HAP-1 (cell line): Measurements from ENCODE around the gene KRTAP7-1.

ENCODE experiments used
- DNase-seq, 2 experiments: peaks; one replicate each; pipeline ENCODE4 v3.0.0-alpha.2; 2016 to 2020; ENCODE audit warnings: low spot score in 2 of 2
- H3K27me3 ChIP-seq: fragments of 250-450 bp; sonication (Bioruptor Pico); 2 replicates; pipeline ENCODE4 v1.5.1; 2020; ENCODE audit warnings: low read depth, mild to moderate bottlenecking, moderate library complexity
- H3K36me3 ChIP-seq: fragments of 250-450 bp; sonication (Bioruptor Pico); replicated peaks from 2 replicates; pipeline ENCODE4 v1.5.1; 2020; ENCODE audit warnings: mild to moderate bottlenecking
- H3K4me1 ChIP-seq: fragments of 250-450 bp; sonication (Bioruptor Pico); 2 replicates; pipeline ENCODE4 v1.5.1; 2020; ENCODE audit warnings: mild to moderate bottlenecking
- H3K4me3 ChIP-seq: fragments of 250-450 bp; sonication (Bioruptor Pico); 2 replicates; pipeline ENCODE4 v1.5.1; 2020; ENCODE audit warnings: mild to moderate bottlenecking, moderate library complexity
- H3K9me3 ChIP-seq: fragments of 250-450 bp; sonication (Bioruptor Pico); 2 replicates; pipeline ENCODE4 v1.5.1; 2020; ENCODE audit warnings: mild to moderate bottlenecking, moderate library complexity
- in situ Hi-C: fragments of 300-500 bp; cut with MboI; formaldehyde crosslinking; loops from 3 replicates; pipeline ENCODE4 v1.14.3; 2020; ENCODE audit warnings: low sequenced_read_pairs, inconsistent platforms, mixed read lengths

Gene KRTAP7-1, protein sequence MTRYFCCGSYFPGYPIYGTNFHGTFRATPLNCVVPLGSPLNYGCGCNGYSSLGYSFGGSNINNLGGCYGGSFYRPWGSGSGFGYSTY

DNA sequence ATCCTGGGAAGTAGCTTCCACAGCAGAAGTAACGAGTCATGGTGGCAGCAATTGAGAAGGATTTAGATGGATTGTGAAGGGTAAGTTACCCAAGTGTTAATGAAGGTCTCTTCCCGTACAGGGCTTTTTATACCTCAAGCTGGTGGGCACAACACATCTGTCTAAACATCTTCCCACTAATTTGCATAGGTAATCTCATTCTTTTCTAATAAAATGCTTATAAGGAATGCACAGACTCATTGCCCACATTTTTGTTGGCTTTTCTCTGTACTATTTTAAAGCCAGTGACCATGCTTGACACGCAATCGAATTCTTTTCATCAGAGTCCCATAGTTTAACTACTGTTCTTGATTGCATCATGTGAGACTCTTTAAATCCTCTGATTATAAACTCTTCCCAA lies at the start of gene KRTAP7-1:
Gene KRTAP7-1, minus strand, starts transcription at position 101 of the 400 bp plus-strand sequence. Its CDS starts 61 bp downstream, at position 40.
- in situ Hi-C loops: no loop called here
- Histone ChIP-seq H3K4me1 (no peaks in the 10 kb centered on the region), H3K36me3 (no peaks in the 10 kb centered on the region), H3K4me3 (no peak within 1 kb of the TSS), H3K9me3 (no peaks in the 10 kb centered on the region), H3K27me3 (no peaks in the 10 kb centered on the region)
- DNase-seq: no peak

DNA sequence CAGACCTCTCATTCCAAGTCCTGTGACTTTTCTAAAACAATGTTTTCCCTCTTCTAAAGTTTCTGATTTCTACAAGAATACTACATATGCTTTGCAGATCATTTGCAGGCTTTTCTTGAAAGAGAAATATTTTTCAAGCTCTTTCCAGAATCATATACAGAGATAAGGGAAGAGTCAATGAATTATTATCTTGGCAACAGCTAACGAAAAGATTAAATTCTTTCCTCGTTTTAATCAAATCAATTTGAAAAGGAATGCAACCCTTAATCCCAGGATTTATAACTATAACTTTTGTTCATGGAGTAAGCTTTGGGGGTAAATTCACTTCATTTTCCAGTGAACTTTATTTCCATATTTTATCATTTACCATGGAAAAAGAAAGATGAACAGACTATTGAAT lies 45.0 kb upstream of the KRTAP7-1 start:
- Histone ChIP-seq H3K27me3 (no peaks in the 10 kb centered on the region), H3K36me3 (no peaks in the 10 kb centered on the region), H3K9me3 (no peaks in the 10 kb centered on the region), H3K4me1 (no peaks in the 10 kb centered on the region), H3K4me3 (no peak overlapping the region)
- no peak for DNase-seq
- in situ Hi-C loops: no loop called here

DNA sequence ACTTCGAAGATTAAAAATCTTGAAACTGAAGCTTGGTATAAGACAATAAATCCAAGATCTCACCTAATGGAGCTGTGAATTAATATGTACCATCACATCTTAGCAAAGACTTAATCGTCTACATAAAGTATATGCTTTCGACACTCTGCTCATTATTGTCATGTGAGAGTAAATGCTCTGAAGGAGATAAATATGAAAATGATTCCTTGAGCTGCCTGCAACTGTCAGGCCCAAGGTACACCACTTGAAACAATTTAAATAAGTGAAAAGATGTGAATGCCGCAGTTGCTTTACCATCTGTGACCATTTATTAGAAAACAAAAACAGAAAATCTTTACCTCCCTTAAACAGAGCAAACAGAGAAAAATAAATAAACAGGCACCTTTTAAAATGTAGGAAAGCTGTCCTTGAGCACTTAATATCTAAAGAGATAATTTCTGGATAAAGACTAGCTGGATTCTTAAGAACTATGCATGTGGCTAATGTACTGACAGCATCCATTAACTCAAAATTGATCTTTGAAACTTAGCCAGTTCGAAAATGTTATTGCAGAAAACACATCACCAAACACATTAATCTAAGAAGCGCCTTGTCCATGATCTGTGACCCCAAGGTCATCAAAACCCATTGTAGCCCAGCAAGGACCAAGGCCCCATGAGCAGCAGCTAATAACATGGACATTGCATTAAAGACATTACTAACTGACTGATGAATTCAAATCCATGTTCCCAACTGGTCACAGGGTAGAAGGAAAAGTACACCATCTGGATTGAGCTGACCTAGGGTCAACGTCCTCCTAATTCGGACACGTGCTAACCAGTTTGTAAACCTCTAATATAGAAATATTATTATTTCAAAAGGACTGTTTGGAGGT lies 18.3 kb upstream of the KRTAP7-1 start:
- no peak for DNase-seq
- H3K27me3 ChIP-seq: no peaks in the 10 kb centered on the region
- peaks cover 5% of the 10 kb centered on the region; the same call in 1 of the 2 replicates for H3K9me3 ChIP-seq
- in situ Hi-C loops: no loop called here
- no peaks in the 10 kb centered on the region for H3K4me1 ChIP-seq
- no peak overlapping the region for H3K4me3 ChIP-seq
- no peaks in the 10 kb centered on the region for H3K36me3 ChIP-seq

DNA sequence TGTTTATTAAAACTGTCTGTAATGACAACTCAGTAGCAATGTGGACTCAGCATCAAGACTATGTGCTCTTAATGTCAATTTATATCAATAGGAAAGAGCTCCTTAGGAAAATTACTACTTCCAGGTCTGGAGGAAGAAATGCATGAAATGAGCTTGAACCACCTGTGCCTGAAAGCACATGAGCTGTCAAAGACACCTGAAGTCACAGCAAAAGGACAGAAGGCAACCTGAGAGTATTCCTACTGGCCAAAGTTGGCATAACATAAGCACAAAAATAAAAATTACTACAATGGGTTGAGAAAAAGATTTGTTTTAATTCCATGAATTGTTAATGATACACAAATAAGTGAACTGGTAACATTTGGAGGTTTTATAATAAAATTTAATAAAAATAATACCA lies 13.4 kb upstream of the KRTAP7-1 start:
- Histone ChIP-seq H3K27me3 (no peaks in the 10 kb centered on the region), H3K4me1 (no peaks in the 10 kb centered on the region), H3K36me3 (no peaks in the 10 kb centered on the region), H3K9me3 (0 out of 2 replicates have a peak, but pooled peaks cover 2% of the 10 kb centered on the region), H3K4me3 (no peak overlapping the region)
- no peak for DNase-seq
- in situ Hi-C loops: no loop called here

DNA sequence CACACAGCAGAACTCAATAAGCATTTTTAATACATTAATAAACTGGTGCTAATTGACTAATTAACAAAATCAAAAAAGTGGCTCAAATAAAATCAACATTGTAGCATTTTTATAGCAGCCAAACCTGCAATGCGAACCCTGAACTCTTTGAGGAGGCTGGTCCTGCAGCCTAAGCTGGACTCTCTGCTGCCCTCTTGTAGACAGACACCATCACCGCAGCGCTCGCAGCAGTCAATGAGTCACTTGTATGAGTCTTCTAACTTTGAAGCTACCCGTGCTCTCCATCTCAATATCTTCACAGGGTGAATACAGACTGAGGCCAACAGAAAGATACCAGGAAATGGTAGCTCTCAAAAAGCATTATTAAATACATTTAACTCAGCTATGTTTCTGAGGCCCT lies 9.7 kb upstream of the KRTAP7-1 start:
- H3K4me1 ChIP-seq: no peaks in the 10 kb centered on the region
- H3K4me3 ChIP-seq: no peak overlapping the region
- DNase-seq: peak in 1 of 2 experiments; percentile 6
- H3K9me3 ChIP-seq: no peaks in the 10 kb centered on the region
- no peaks in the 10 kb centered on the region for H3K27me3 ChIP-seq
- in situ Hi-C loops: no loop called here
- H3K36me3 ChIP-seq: no peaks in the 10 kb centered on the region

DNA sequence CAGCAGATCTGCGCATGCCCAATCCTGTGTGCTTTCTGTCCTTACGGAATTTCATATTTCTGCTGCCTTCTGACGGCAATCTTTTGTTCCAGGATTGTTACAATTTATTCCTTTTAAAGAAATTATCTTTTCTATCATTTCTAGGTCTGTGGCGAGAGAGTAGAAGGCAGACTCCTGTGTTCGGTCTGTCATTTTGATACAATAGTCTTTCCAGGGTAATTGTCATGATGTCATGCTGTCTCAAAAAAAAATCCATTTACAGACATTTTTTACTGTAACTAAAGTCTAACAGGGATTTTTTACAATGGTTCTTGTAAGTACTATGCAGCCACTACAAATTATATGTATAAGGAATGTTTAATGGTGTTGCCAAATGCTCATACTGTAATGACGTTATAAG lies 9.0 kb upstream of the KRTAP7-1 start:
- H3K9me3 ChIP-seq: no peaks in the 10 kb centered on the region
- H3K4me1 ChIP-seq: no peaks in the 10 kb centered on the region
- no peak overlapping the region for H3K4me3 ChIP-seq
- H3K27me3 ChIP-seq: no peaks in the 10 kb centered on the region
- in situ Hi-C loops: no loop called here
- no peak for DNase-seq
- no peaks in the 10 kb centered on the region for H3K36me3 ChIP-seq

DNA sequence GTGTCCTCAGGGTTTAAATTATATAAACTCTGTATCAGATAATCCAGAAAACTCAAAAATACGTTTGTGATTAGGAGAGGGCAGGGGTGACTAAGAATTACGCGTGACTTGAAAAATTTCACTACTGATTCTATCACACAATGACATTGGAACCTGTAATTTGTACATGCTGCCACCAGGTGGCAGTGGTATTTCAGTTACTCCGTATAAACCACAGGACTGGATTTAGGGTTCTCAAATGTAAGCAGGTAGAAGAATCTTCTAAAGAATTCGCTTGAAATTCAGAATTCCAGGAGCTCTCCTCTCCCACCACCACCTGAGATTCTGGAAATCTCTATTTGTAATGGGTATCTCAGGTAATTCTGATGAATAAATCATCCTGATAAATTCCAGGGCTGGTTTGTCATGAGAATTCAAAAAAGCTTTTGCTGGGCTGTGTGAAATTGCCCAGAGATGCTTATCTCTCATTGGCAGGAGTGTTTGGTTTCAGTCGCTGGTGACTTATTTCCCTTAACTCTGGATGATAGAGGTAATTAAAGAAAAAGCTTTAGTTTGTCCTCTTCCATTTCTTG lies 1.7 kb upstream of the KRTAP7-1 start:
- H3K9me3 ChIP-seq: no peaks in the 10 kb centered on the region

DNA sequence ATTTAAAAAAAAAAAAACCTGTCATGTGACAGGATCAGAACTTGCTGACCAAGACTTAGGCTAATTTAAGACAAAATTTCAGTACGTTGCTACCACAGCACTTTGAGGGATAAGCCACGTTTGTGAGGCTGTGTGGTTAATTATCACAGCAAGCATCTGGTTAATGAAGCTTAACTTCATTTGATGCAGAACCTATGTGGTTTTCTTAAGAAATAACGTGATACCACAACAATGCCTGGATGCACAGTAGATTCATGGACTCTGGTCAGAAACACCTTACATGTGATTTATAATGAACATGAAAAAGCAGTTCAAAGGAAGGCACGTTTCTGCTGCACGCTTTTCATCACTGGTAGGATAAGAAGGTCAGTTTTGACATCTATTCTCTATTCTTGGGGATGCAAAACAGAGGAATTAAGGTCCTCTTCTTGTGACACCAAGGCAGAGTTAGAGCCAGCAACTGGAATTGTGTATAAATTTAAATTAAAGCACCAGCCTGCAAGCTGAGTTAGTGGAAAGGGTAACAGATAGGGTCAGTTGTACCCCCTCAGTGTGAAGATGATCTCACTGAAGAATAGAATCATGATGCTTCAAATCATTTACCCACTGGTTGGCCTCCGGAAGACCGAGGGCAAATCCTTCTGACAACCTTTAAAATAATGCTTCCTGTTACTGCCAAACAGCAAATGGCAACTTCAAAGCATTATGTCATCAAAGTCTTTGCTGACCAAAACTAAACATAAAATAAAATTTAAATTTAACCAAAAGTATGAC lies 10.5 kb downstream of the KRTAP7-1 start:
- Histone ChIP-seq H3K4me3 (no peak overlapping the region), H3K27me3 (no peaks in the 10 kb centered on the region), H3K36me3 (no peaks in the 10 kb centered on the region), H3K9me3 (no peaks in the 10 kb centered on the region), H3K4me1 (no peaks in the 10 kb centered on the region)
- in situ Hi-C loops: no loop called here
- DNase-seq: no peak

More for the DNA sequence above, 1.7 kb upstream of the KRTAP7-1 start:
- DNase-seq: peak in 1 of 2 experiments; percentile 13
- Histone ChIP-seq H3K36me3 (no peaks in the 10 kb centered on the region), H3K4me3 (no peak overlapping the region), H3K27me3 (no peaks in the 10 kb centered on the region), H3K4me1 (no peaks in the 10 kb centered on the region)
- in situ Hi-C loops: no loop called here

DNA sequence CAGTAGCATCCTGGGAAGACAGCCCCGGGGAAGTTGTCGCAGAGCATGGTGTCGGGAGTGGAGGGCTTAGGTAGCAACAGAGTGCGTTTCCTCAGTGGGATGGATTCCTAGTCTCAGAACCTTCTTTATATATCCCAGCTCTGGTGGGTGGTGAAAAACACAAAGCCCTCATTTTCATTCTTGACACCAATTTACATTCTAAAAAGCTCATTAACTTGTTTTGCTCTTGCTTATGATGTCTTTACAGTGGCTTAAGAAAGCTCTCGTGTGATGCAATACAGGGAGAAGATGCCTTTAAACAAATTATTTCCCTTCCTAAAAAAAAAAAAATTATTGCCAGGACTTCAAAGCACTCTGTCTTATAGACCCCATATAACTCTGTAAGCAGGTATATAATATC lies 16.4 kb downstream of the KRTAP7-1 start, which contains the start of gene KRTAP8-1:
Gene KRTAP8-1, minus strand, starts transcription at position 101 of the 400 bp plus-strand sequence. Its CDS starts 54 bp downstream, at position 47.
- H3K9me3 ChIP-seq: no peaks in the 10 kb centered on the region
- no peaks in the 10 kb centered on the region for H3K4me1 ChIP-seq
- H3K36me3 ChIP-seq: no peaks in the 10 kb centered on the region
- no peak for DNase-seq
- H3K27me3 ChIP-seq: no peaks in the 10 kb centered on the region
- no peak within 1 kb of the TSS for H3K4me3 ChIP-seq
- in situ Hi-C loops: no loop called here

DNA sequence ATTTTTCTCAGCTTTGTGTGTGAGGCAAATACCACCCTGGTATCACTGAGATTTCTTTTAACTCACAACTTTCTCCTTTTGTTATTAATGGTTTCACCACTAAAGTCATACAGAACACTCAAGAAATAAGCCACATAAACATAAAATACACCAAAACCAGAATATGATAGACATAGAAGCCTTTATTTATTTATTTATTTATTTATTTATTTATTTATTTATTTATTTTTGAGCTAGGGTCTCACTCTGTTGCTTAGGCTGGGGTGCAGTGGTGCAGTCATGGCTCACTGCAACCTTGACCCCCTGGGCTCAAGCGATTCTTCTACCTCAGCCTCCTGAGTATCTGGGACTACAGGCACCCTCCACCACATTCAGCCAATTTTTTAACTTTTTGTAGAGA lies 29.0 kb downstream of the KRTAP7-1 start:
- Histone ChIP-seq H3K9me3 (no peaks in the 10 kb centered on the region), H3K27me3 (no peaks in the 10 kb centered on the region), H3K4me1 (no peaks in the 10 kb centered on the region), H3K36me3 (no peaks in the 10 kb centered on the region), H3K4me3 (no peak overlapping the region)
- no peak for DNase-seq
- in situ Hi-C loops: no loop called here

DNA sequence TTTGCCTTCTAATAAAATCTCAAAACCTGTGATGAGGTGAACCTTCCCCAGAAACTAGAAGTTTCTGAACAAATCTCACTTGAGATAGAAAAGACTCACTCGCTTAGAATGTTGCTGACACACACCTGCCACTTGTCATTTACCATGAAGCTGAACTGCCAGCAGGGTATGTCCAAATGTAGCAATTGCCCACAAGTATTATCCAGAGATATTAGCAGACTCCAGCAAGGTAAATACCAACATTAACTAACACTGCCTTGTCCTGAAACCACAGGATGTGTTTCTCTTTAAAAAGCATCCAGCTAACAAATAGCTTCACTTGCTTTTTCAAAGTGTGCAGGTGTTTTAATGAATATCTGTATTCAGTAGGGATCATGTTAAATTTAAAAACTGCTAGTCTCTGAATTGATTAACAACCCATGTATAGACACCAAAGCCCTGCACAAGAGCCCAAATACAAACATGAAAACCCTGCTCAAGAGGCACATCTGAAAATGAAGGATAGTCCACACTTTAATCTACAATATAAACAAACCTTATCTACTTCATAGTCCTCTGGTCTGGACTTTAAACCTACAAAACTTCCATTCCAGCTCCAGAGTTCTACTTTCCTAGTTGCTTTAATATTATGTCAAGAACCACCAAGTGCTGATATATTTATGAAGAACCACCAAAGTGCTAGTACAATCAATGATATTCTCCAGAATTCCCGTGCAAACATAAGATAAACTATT lies 35.8 kb downstream of the KRTAP7-1 start:
- Histone ChIP-seq H3K27me3 (no peaks in the 10 kb centered on the region), H3K4me3 (no peak overlapping the region), H3K9me3 (peaks cover 2% of the 10 kb centered on the region; the same call in 1 of the 2 replicates), H3K36me3 (no peaks in the 10 kb centered on the region), H3K4me1 (no peaks in the 10 kb centered on the region)
- in situ Hi-C loops: no loop called here
- no peak for DNase-seq

DNA sequence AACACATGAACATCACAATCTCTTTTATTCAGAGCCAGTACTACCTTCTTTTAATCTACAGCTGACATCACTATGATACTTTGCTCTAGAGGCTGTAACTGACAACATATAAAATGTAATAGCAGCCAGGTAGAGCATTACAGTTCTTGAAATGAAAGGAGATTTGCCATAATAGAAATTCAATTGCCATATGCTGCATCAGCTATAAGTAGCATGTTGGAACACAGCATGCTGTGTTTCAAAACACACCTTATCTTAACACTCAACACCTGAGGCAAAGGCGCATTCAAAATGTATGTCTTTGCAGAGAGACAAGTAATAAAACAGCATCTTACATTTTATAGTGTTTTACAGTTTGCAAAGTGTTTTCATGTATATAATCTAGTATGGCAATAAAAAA lies 50.3 kb downstream of the KRTAP7-1 start:
- H3K4me3 ChIP-seq: no peak overlapping the region
- H3K36me3 ChIP-seq: no peaks in the 10 kb centered on the region
- no peaks in the 10 kb centered on the region for H3K4me1 ChIP-seq
- peaks cover 3% of the 10 kb centered on the region; the same call in 1 of the 2 replicates for H3K9me3 ChIP-seq
- DNase-seq: no peak
- H3K27me3 ChIP-seq: no peaks in the 10 kb centered on the region
- in situ Hi-C loops: no loop called here
